Retinal pigment epithelial cell (primary cell): ENCODE results near the gene CHKA.

Source experiments
- DNase-seq: peaks from one replicate; pipeline ENCODE4 v3.0.0-alpha.2; 2010; ENCODE audit warnings: low read depth
- H3K4me3 ChIP-seq: 2 replicates; pipeline ENCODE4 v1.5.1; 2011; ENCODE audit warnings: mild to moderate bottlenecking, low read length, control low read depth, moderate library complexity
- CTCF ChIP-seq: conservative IDR thresholded peaks from 2 replicates; pipeline ENCODE4 v1.5.1; 2011; ENCODE audit warnings: low read depth, low read length, control low read depth, inconsistent platforms

The CHKA gene

DNA sequence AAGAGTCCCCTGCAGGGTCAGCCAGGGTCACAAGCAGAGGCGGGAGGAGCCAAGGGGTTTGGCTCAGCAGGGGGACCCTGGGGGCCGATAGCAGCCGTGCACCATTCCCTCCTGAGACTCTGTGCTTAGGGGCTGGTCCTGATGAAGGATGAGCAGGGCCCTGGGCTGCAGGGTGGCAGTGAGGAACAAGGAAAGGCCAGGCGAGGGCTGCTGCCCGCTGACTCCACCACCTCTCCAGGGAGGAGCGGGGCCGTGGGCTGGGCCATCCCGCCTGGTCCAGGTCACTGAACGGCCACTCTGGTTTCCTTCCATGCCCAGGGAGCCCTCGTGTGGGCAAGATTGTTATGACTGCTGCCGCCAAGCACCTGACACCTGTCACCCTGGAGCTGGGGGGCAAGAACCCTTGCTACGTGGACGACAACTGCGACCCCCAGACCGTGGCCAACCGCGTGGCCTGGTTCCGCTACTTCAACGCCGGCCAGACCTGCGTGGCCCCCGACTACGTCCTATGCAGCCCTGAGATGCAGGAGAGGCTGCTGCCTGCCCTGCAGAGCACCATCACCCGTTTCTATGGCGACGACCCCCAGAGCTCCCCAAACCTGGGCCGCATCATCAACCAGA, 99.9 kb downstream of the CHKA start:
- no peak for DNase-seq
- no peak overlapping the region for H3K4me3 ChIP-seq
- TF ChIP-seq CTCF = peak; percentile 60

GRCh38 chr11:68020575-68020974, 100.6 kb downstream of the CHKA start:
- no peak for DNase-seq
- no peak overlapping the region for H3K4me3 ChIP-seq
- peak; percentile 62 for TF ChIP-seq CTCF

DNA sequence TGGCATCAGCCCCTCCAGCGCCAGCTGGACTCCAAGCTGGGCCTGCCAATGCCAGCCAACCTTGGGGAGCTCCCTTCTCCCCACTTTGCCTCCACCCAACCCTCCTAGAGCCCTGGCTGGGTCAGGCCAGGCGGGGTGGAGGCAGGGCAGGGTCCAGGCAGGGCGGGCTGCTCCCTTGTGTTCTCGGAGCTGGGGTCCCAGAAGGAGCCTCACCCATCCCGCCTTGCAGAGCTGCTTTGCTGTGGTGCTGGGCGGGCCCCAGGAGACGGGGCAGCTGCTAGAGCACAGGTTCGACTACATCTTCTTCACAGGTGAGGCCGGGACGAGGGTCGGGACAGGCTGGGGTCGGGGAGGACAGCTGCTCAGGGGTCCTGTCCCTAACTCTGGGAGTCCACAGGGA, 101.7 kb downstream of the CHKA start:
- no peak for TF ChIP-seq CTCF
- DNase-seq = no peak
- H3K4me3 ChIP-seq = no peak overlapping the region

- no peak for DNase-seq
Measured at GRCh38 chr11:68018730-68019190, 102.4 kb downstream of the CHKA start.

GRCh38 chr11:68017980-68018729, 103.0 kb downstream of the CHKA start:
- no peak for TF ChIP-seq CTCF
- no peak overlapping the region for H3K4me3 ChIP-seq
- no peak for DNase-seq

More at GRCh38 chr11:68018730-68019190, 102.4 kb downstream of the CHKA start:
- TF ChIP-seq CTCF = no peak
- H3K4me3 ChIP-seq = no peak overlapping the region

DNA sequence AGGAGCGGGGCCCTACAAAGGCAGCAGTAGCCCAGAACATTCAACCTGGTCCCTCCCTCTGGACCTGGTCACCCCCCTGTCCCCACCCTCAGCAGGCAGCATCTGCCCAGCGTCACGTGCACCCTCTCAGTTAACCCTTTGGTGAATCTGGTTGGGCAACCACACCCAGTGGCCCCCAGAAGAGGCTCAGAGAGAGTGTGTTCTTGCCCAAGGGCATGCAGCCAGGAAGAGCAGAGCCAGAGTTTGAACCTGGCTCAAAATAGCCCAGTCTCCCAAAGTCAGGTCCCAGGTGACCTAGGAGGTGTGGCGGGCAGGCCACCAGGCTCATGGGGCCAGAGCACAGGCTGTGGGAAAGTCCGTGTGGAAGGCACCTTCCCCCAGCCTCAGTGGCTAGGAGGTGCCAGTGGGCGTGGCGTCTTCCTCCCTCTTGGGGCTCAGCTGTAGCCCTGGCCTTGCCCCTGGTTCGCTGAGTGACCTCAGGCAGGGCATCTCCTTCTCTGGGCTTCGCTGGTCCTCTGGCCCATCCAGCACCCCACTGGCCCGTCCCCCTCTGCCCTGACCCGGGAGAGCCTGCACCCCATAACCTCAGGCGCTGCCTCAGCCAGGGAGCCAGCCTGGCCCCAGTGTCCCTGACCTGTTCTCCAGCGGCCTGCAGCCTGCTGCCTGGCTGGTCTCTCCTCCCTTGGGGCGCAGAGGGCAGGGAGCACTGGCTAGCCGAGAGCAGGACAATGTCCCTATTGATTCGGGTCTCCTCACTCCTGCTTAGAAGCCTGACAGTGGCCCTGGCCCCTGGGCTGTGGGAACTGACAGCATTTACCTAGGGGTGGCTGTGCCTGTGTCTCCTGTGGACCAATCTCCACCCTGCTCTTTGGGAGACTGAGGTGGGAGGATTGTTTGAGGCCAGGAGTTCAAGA, 104.0 kb downstream of the CHKA start:
- H3K4me3 ChIP-seq = no peak overlapping the region
- DNase-seq = no peak
- TF ChIP-seq CTCF = no peak
